Endodermal cell (in vitro differentiated cells): ENCODE data around the gene ERVW-1. TPM values are rescaled to one million over a fixed set of nuclear protein-coding genes. Genes with fewer than 3 reads are reported as not detected.

Source experiments
- DNase-seq: peaks from one replicate; pipeline ENCODE4 v3.0.0-alpha.2; 2017
- H3K27ac ChIP-seq: 2 replicates; pipeline ENCODE4 v1.5.1; 2013; ENCODE audit warnings: mild to moderate bottlenecking, low read depth, low read length, moderate library complexity
- H3K27me3 ChIP-seq: 2 replicates; pipeline ENCODE4 v1.6.1; 2013; ENCODE audit warnings: mild to moderate bottlenecking, low read length, moderate library complexity; ENCODE audit not compliant: insufficient read depth, control insufficient read depth, poor library complexity, severe bottlenecking
- H3K36me3 ChIP-seq: 2 replicates; pipeline ENCODE4 v1.7.0; 2013; ENCODE audit warnings: mild to moderate bottlenecking, low read length, moderate library complexity; ENCODE audit not compliant: control insufficient read depth, insufficient read depth
- H3K4me1 ChIP-seq: one replicate; pipeline ENCODE4 v1.7.0; 2013; ENCODE audit warnings: low read length; ENCODE audit not compliant: control insufficient read depth, insufficient read depth
- H3K4me3 ChIP-seq: 2 replicates; pipeline ENCODE4 v1.5.1; 2013; ENCODE audit warnings: mild to moderate bottlenecking, low read length, moderate library complexity
- H3K9ac ChIP-seq: 2 replicates; pipeline ENCODE4 v1.6.1; 2013; ENCODE audit warnings: mild to moderate bottlenecking, low read length, moderate library complexity; ENCODE audit not compliant: poor library complexity, severe bottlenecking; ENCODE audit errors: extremely low read depth
- H3K9me3 ChIP-seq: 2 replicates; pipeline ENCODE4 v1.6.1; 2013; ENCODE audit warnings: mild to moderate bottlenecking, low read length, moderate library complexity; ENCODE audit not compliant: control insufficient read depth
- H3K27ac Mint-ChIP-seq: 2 replicates; pipeline ENCODE4 v1.8.0; 2020; ENCODE audit warnings: mixed read lengths
- H3K27me3 Mint-ChIP-seq: 2 replicates; pipeline ENCODE4 v1.8.0; 2021; ENCODE audit warnings: mild to moderate bottlenecking, mixed read lengths; ENCODE audit not compliant: insufficient read depth
- H3K36me3 Mint-ChIP-seq: 2 replicates; pipeline ENCODE4 v1.8.0; 2020; ENCODE audit warnings: low read depth, mixed read lengths
- H3K4me1 Mint-ChIP-seq: 2 replicates; pipeline ENCODE4 v1.8.0; 2020; ENCODE audit warnings: mixed read lengths
- H3K4me3 Mint-ChIP-seq: 2 replicates; pipeline ENCODE4 v1.8.0; 2020; ENCODE audit warnings: mild to moderate bottlenecking, moderate library complexity, mixed read lengths
- H3K9me3 Mint-ChIP-seq: 2 replicates; pipeline ENCODE4 v1.8.0; 2020; ENCODE audit warnings: mild to moderate bottlenecking, mixed read lengths
- CTCF ChIP-seq: fragments of 200-600 bp; sonication (generic); conservative IDR thresholded peaks from 2 replicates; pipeline ENCODE4 v1.5.0; 2021; ENCODE audit warnings: antibody characterized with exemption, mild to moderate bottlenecking
- WGBS, 2 experiments: methylation state at CpG; one replicate each; pipeline versions ENCODE4 v1.1.5 to v1.1.7; 2013; ENCODE audit warnings: missing lambda C conversion rate in 2 of 2, mixed read lengths in 1 of 2; ENCODE audit not compliant: insufficient coverage in 1 of 2, insufficient read length in 1 of 2; 5-methylcytosine and 5-hydroxymethylcytosine counted together
- total RNA-seq, 2 donors: library from RNA; stranded (reverse); fragmentation: NEBNext Ultra II Directional in 1 of 2; extraction: Animal tissue kit (Norgen Biotek cat#: 25700) in 1 of 2; gene quantifications; 2 replicates in 1 of 2; 3 replicates in 1 of 2; pipeline ENCODE4 v1.2.1, GENCODE V29; 2021

The ERVW-1 gene
- total RNA-seq, 2 donors from 2014 or later = 1.6 to 2.2 TPM

GRCh38 chr7:92506363-92506762 lies 28.6 kb upstream of the ERVW-1 start:
- peaks cover 54% of the 10 kb centered on the region for H3K36me3 ChIP-seq
- H3K4me3 Mint-ChIP-seq = no peak overlapping the region
- no peak overlapping the region for H3K9ac ChIP-seq
- H3K36me3 Mint-ChIP-seq = peaks cover 26% of the 10 kb centered on the region
- H3K4me1 Mint-ChIP-seq = no peaks in the 10 kb centered on the region
- no peak overlapping the region for H3K27ac Mint-ChIP-seq
- no peak overlapping the region for H3K4me3 ChIP-seq
- H3K27me3 Mint-ChIP-seq = no peaks in the 10 kb centered on the region
- H3K27ac ChIP-seq = no peak overlapping the region
- no peaks in the 10 kb centered on the region for H3K9me3 Mint-ChIP-seq
- no peak for TF ChIP-seq CTCF
- WGBS, 2 experiments = 90% methylated on average over 2 of the region's 2 CpGs; no CpG with 5 or more reads in 1 of the 2 experiments
- H3K9me3 ChIP-seq = no peaks in the 10 kb centered on the region
- H3K4me1 ChIP-seq = no peaks in the 10 kb centered on the region
- no peaks in the 10 kb centered on the region for H3K27me3 ChIP-seq
- DNase-seq = no peak

GRCh38 chr7:92504563-92504962 lies 26.8 kb upstream of the ERVW-1 start:
- Histone ChIP-seq H3K36me3 (peaks cover 64% of the 10 kb centered on the region), H3K27me3 (no peaks in the 10 kb centered on the region), H3K9ac (no peak overlapping the region), H3K4me1 (no peaks in the 10 kb centered on the region), H3K27ac (no peak overlapping the region), H3K4me3 (no peak overlapping the region), H3K9me3 (no peaks in the 10 kb centered on the region)
- Mint-ChIP-seq H3K36me3 (peaks cover 39% of the 10 kb centered on the region), H3K27me3 (no peaks in the 10 kb centered on the region), H3K4me1 (no peaks in the 10 kb centered on the region), H3K9me3 (no peaks in the 10 kb centered on the region), H3K27ac (no peak overlapping the region), H3K4me3 (no peak overlapping the region)
- WGBS, 2 experiments = 92 to 100% methylated on average over 3 of the region's 3 CpGs
- DNase-seq = no peak
- no peak for TF ChIP-seq CTCF

GRCh38 chr7:92503767-92504166 lies 26.0 kb upstream of the ERVW-1 start:
- no peak for DNase-seq
- peaks cover 40% of the 10 kb centered on the region for H3K36me3 Mint-ChIP-seq
- Histone ChIP-seq H3K4me3 (no peak overlapping the region), H3K27me3 (no peaks in the 10 kb centered on the region), H3K27ac (no peak overlapping the region), H3K9ac (no peak overlapping the region), H3K4me1 (no peaks in the 10 kb centered on the region), H3K36me3 (peaks cover 65% of the 10 kb centered on the region), H3K9me3 (no peaks in the 10 kb centered on the region)
- no peaks in the 10 kb centered on the region for H3K4me1 Mint-ChIP-seq
- H3K4me3 Mint-ChIP-seq = no peak overlapping the region
- no peaks in the 10 kb centered on the region for H3K27me3 Mint-ChIP-seq
- 78 to 83% methylated on average over 2 of the region's 2 CpGs for WGBS, 2 experiments
- H3K9me3 Mint-ChIP-seq = no peaks in the 10 kb centered on the region
- TF ChIP-seq CTCF = no peak
- H3K27ac Mint-ChIP-seq = no peak overlapping the region
